ENCODE results near the gene BMPR1A. TPM values are rescaled to one million over a fixed set of nuclear protein-coding genes. Genes with fewer than 3 reads are reported as not detected.
"Not testable (repeated sequence)": the region's sequence is repeated elsewhere in the genome, so short reads cannot be mapped to it uniquely, and the experiment has no call there.

Gene BMPR1A
- total RNA-seq, 1 experiment from 2014 or later, result 53.4 TPM

DNA sequence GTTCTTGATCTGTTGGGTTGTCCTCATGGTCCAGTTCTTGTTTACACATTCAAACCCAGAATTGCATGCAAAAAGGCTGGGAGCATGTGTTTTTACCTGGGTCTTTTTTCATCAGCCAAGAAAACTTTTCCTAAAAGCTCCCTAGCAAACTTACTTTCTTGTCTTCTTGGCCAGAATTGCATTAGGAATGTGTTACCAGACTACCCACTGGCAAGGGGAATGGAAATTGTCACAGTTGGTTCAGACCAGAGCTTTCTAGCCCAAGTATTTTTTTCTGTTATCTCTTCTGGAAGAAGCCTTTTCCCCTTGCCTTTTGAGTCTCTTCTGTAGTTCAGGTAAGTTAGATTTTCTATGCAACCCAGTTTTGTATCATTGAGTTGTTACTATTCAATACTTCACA, 77.5 kb downstream of the BMPR1A start:
- Histone ChIP-seq H3K9me3 (replicated peaks) (no peaks in the 10 kb centered on the region), H3K36me3 (peaks cover 3% of the 10 kb centered on the region; the same call in 1 of the 2 replicates), H3K4me1 (replicated peaks) (no peaks in the 10 kb centered on the region), H3K27ac (no peak overlapping the region), H3K4me3 (no peak overlapping the region), H3K27me3 (replicated peaks) (no peaks in the 10 kb centered on the region)
- DNase-seq (ENCODE audit: low read depth in 1 of 2, low spot score in 2 of 2), result no peak

- Histone ChIP-seq H3K27ac (no peak overlapping the region), H3K27me3 (replicated peaks) (no peaks in the 10 kb centered on the region), H3K36me3 (peaks cover 16% of the 10 kb centered on the region), H3K9me3 (replicated peaks) (no peaks in the 10 kb centered on the region), H3K4me3 (no peak overlapping the region), H3K4me1 (replicated peaks) (no peaks in the 10 kb centered on the region)
- DNase-seq (ENCODE audit: low read depth in 1 of 2, low spot score in 2 of 2), result no peak
These were observed 79.6 kb downstream of the BMPR1A start for GRCh38 chr10:86836044-86836443.

DNA sequence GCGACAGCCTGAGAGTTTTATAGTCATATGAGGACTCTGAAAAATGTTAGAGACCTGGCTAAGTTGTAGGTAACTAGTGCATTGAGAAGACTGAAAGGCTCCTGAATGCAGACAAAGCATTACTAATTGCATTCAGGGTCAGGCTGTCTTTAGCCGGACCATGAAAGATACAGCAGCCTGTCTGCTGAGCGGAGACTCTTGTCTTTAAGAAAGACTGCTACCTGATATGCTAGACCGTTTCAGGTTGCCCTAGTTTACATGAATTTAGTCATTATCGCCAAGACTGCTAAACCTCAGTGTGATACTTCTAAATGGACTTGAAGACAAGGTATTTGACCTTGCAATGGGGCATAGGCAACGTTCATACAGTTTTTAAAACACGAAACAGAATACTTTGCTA, 81.2 kb downstream of the BMPR1A start:
- Histone ChIP-seq H3K4me1 (replicated peaks) (no peaks in the 10 kb centered on the region), H3K27ac (no peak overlapping the region), H3K4me3 (no peak overlapping the region), H3K27me3 (replicated peaks) (no peaks in the 10 kb centered on the region), H3K9me3 (replicated peaks) (no peaks in the 10 kb centered on the region), H3K36me3 (peaks cover 26% of the 10 kb centered on the region)
- no peak for DNase-seq (ENCODE audit: low read depth in 1 of 2, low spot score in 2 of 2)

DNA sequence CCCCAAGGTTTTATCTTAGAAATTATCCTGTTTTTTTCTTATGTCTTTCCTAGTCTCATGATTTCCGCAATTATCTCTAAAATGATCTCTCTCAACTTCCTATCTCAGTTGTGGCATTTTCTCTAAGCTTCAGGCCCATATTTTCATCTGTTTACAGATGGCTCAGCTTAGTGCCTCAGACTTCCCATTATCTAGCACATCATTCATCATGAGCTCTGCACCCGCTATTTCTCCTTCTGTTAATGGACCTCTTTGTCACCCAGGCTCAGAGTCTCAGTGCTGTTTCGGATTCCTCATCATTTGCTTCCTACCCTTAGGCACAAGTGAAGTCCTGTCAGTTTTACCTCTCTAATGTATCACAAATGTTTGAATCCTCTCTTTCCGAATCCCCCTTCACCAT, 84.1 kb downstream of the BMPR1A start:
- H3K4me1 ChIP-seq (replicated peaks), result no peaks in the 10 kb centered on the region
- H3K36me3 ChIP-seq, result peaks cover 26% of the 10 kb centered on the region
- no peak overlapping the region for H3K27ac ChIP-seq
- DNase-seq (ENCODE audit: low read depth in 1 of 2, low spot score in 2 of 2), result no peak
- H3K4me3 ChIP-seq, result no peak overlapping the region
- H3K9me3 ChIP-seq (replicated peaks), result no peaks in the 10 kb centered on the region
- no peaks in the 10 kb centered on the region for H3K27me3 ChIP-seq (replicated peaks)

DNA sequence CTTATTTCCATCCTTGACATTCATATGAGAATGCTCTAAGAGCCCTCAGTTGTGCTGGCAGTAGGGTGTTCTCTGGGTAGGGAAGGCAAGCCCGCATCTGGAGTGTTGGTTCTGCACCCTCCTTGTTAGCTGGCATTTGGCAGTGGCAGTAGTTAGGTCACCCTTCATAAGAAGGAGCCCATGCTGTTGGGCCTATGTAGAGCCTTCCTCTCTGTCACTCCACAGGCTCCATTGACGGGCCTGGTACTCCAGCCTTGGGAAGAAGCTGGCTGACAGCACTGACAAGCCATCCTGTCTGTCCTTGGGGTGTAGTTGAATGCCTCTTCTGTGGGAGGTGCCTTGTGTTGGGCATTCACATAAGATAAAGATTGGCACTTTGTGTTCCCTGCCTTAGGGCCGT, 89.7 kb downstream of the BMPR1A start:
- Histone ChIP-seq H3K9me3 (replicated peaks) (no peaks in the 10 kb centered on the region), H3K36me3 (peaks cover 13% of the 10 kb centered on the region), H3K27me3 (replicated peaks) (no peaks in the 10 kb centered on the region), H3K4me3 (no peak overlapping the region), H3K4me1 (replicated peaks) (no peaks in the 10 kb centered on the region), H3K27ac (no peak overlapping the region)
- no peak for DNase-seq (ENCODE audit: low read depth in 1 of 2, low spot score in 2 of 2)

DNA sequence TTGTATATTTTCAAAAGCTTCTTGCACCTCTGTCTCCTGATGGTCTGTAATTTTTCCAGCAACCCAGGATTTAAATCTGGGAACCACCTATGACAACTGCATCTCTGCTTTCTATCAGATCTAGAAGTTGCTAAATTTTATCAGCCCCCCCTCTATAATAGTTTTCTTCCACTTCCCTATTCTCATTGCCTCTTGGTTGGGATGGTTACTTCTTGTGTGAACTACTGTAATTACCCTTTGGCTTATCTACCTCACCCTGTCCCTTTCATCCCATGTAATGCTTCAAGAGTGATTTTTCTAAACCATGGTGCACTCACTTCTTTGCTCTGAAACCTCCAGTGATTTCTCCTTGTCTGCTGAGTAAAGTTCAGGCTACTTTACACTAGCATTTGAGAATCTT, 92.3 kb downstream of the BMPR1A start:
- Histone ChIP-seq H3K9me3 (replicated peaks) (no peaks in the 10 kb centered on the region), H3K4me1 (replicated peaks) (no peaks in the 10 kb centered on the region), H3K27ac (no peak overlapping the region), H3K4me3 (no peak overlapping the region), H3K27me3 (replicated peaks) (no peaks in the 10 kb centered on the region), H3K36me3 (no peaks in the 10 kb centered on the region; the same call in 1 of the 2 replicates)
- DNase-seq (ENCODE audit: low read depth in 1 of 2, low spot score in 2 of 2), result no peak

GRCh38 chr10:86849181-86849894, 92.9 kb downstream of the BMPR1A start:
- Histone ChIP-seq H3K27ac (no peak overlapping the region), H3K27me3 (replicated peaks) (no peaks in the 10 kb centered on the region), H3K4me1 (replicated peaks) (no peaks in the 10 kb centered on the region), H3K36me3 (no peaks in the 10 kb centered on the region; the same call in 1 of the 2 replicates), H3K9me3 (replicated peaks) (no peaks in the 10 kb centered on the region), H3K4me3 (no peak overlapping the region)
- DNase-seq (ENCODE audit: low read depth in 1 of 2, low spot score in 2 of 2), result no peak

GRCh38 chr10:86850481-86850880, 94.1 kb downstream of the BMPR1A start:
- Histone ChIP-seq H3K4me3 (no peak overlapping the region), H3K4me1 (replicated peaks) (no peaks in the 10 kb centered on the region), H3K9me3 (replicated peaks) (no peaks in the 10 kb centered on the region), H3K36me3 (no peaks in the 10 kb centered on the region), H3K27ac (no peak overlapping the region), H3K27me3 (replicated peaks) (no peaks in the 10 kb centered on the region)
- DNase-seq (ENCODE audit: low read depth in 1 of 2, low spot score in 2 of 2), result no peak

DNA sequence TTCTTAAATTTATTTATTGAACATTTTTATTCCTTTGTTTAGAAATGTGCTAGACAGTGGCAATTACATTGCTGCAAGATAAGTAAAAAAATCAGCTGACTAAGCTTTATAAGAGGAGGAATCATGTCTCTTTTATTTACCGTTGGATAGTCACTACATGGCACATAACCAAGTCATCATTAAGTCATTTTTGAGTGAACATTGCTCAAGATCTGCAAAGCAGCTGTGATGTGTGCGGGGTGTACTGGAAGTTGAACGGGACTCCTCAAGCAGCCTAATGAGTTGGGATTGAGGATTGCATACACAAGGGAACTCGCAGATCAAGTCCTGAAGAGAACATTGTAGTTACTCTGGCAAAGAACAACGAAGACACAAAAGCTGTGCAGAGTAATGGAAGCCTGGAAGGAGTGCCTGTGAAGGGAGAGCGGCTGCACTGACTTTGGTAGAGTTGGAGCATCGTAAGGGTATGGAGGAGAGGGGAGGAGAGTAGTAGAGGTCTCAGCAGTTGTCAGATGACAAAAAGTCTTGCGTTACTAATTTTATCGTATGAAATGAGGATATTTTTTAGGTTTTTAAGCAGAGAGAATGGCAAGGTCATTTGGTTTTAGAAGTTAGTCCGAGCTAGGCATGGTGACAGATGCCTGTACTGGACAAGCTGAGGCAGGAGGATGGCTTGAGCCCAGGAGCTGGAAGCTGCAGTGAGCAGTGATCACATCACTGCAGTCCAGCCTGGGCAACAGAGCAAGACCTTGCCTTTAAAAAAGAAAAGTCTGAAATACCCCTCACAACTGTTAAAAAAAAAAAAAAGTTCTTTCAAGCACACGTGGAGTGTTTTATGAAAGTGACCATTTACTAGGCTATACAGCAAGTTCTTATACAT, 95.1 kb downstream of the BMPR1A start:
- DNase-seq (ENCODE audit: low read depth in 1 of 2, low spot score in 2 of 2), result no peak
- Histone ChIP-seq H3K27ac (no peak overlapping the region), H3K27me3 (replicated peaks) (no peaks in the 10 kb centered on the region), H3K4me3 (no peak overlapping the region), H3K9me3 (replicated peaks) (no peaks in the 10 kb centered on the region), H3K4me1 (replicated peaks) (peaks cover under 1% of the 10 kb centered on the region; the same call in 1 of the 2 replicates), H3K36me3 (no peaks in the 10 kb centered on the region)

DNA sequence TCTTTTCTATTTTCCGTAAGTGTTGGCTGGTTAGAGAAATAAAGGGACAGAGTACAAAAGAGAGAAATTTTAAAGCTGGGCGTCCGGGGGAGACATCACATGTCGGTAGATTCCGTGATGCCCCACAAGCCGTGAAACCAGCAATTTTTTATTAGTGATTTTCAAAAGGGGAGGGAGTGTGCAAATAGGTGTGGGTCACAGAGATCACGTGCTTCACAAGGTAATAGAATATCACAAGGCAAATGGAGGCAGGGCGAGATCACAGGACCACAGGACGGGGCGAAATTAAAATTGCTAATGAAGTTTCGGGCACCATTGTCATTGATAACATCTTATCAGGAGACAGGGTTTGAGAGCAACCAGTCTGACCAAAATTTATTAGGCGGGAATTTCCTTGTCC, 97.2 kb downstream of the BMPR1A start:
- not testable (repeated sequence) for H3K4me3 ChIP-seq; H3K27me3 ChIP-seq (replicated peaks); H3K9me3 ChIP-seq (replicated peaks); H3K27ac ChIP-seq; DNase-seq (ENCODE audit: low read depth in 1 of 2, low spot score in 2 of 2); H3K36me3 ChIP-seq
- peaks cover 15% of the 10 kb centered on the region for H3K4me1 ChIP-seq (replicated peaks)

DNA sequence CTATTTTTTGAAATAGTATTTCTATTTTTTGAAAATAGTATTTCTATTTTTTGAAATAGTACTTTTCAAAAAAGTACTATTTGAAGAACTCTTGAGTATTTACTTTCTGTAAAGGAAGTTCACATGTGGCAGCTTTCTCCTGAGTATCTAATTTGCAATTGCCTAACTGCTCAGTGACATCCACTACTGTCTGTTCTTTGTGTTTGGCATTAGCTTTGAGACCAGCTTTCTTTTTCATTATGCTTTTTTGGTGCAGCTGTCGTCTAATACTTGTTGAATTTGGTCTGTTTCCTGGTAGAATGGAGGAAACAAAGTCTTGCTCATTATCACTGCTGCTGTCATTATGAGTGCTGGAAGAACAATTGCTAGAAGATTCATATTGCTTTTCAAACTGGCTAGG, 99.1 kb downstream of the BMPR1A start:
- peaks cover 15% of the 10 kb centered on the region for H3K4me1 ChIP-seq (replicated peaks)
- peaks cover 4% of the 10 kb centered on the region; the same call in 1 of the 2 replicates for H3K36me3 ChIP-seq
- no peak for DNase-seq (ENCODE audit: low read depth in 1 of 2, low spot score in 2 of 2)
- no peaks in the 10 kb centered on the region for H3K27me3 ChIP-seq (replicated peaks)
- H3K9me3 ChIP-seq (replicated peaks), result no peaks in the 10 kb centered on the region
- H3K4me3 ChIP-seq, result no peak overlapping the region
- no peak overlapping the region for H3K27ac ChIP-seq

- Histone ChIP-seq H3K27ac (no peak overlapping the region), H3K27me3 (replicated peaks) (no peaks in the 10 kb centered on the region)
These were observed 99.7 kb downstream of the BMPR1A start for GRCh38 chr10:86856156-86856555.

GRCh38 chr10:86857128-86857721, 100.8 kb downstream of the BMPR1A start:
- H3K27me3 ChIP-seq (replicated peaks), result no peaks in the 10 kb centered on the region
- peaks cover 28% of the 10 kb centered on the region for H3K4me1 ChIP-seq (replicated peaks)
- H3K27ac ChIP-seq, result peak overlapping the region; percentile 65
- H3K4me3 ChIP-seq, result no peak overlapping the region
- no peaks in the 10 kb centered on the region for H3K9me3 ChIP-seq (replicated peaks)
- peak; percentile 52 to 69 for DNase-seq (ENCODE audit: low read depth in 1 of 2, low spot score in 2 of 2)
- peaks cover 4% of the 10 kb centered on the region; the same call in 1 of the 2 replicates for H3K36me3 ChIP-seq

More at GRCh38 chr10:86856156-86856555, 99.7 kb downstream of the BMPR1A start:
- peaks cover 4% of the 10 kb centered on the region; the same call in 1 of the 2 replicates for H3K36me3 ChIP-seq
- DNase-seq (ENCODE audit: low read depth in 1 of 2, low spot score in 2 of 2), result no peak
- no peaks in the 10 kb centered on the region for H3K9me3 ChIP-seq (replicated peaks)
- H3K4me1 ChIP-seq (replicated peaks), result peaks cover 18% of the 10 kb centered on the region
- H3K4me3 ChIP-seq, result no peak overlapping the region

GRCh38 chr10:86858011-86858410, 101.6 kb downstream of the BMPR1A start:
- no peak for DNase-seq (ENCODE audit: low read depth in 1 of 2, low spot score in 2 of 2)
- peak overlapping the region; percentile 65 for H3K27ac ChIP-seq
- no peaks in the 10 kb centered on the region for H3K9me3 ChIP-seq (replicated peaks)
- peaks cover 4% of the 10 kb centered on the region; the same call in 1 of the 2 replicates for H3K36me3 ChIP-seq
- no peaks in the 10 kb centered on the region for H3K27me3 ChIP-seq (replicated peaks)
- H3K4me3 ChIP-seq, result no peak overlapping the region
- peaks cover 36% of the 10 kb centered on the region for H3K4me1 ChIP-seq (replicated peaks)
